IPS DF 4.7 (cell line): ENCODE results near the gene MOV10.
"Not testable (repeated sequence)": the region's sequence is repeated elsewhere in the genome, so short reads cannot be mapped to it uniquely, and the experiment has no call there.

Experiments used
- DNase-seq: peaks from one replicate; pipeline ENCODE4 v3.0.0-alpha.2; 2013; ENCODE audit warnings: low spot score; ENCODE audit errors: extremely low read depth

MOV10 gene

DNA sequence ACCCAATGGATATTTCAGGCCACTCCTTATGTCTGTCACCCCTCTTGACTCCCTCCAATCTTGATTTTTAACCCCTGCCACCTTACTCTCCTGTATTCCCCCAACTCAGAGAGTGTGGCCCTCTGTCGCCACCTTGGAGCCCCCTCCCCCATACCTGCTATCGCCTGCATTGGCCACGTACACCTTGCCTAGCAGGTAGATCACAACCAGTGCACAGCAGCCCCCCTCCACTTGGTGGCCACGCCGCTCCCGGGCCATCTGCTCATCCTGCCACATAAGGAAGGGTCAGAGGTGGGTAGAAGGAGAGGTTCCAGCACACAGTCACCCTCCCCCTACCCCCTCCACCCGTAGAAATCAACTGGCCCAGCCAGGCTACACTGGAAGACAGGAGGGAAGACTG, 37.7 kb downstream of the MOV10 start:
- no peak for DNase-seq

DNA sequence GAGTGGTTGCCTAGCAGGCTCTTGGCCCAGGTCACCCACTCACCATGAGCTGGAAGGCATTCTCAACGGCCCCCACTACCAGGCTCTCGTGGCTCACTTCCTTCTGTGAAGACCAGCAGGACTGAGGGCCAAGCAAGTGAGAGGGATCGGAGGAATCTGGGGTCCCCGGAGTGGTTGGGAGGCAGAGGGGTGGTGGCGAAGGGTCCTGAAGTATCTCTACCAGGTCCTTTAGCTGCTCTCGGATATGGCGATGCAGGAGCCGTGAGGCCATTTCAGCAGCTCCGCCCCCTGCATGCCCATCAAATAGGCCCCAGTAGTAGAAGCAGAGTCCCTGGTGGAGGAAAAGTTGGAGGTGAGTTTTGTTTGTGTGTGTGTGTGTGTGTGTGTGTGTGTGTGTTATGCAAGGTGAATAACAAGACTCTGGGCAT, 38.3 kb downstream of the MOV10 start:
- DNase-seq, result no peak

DNA sequence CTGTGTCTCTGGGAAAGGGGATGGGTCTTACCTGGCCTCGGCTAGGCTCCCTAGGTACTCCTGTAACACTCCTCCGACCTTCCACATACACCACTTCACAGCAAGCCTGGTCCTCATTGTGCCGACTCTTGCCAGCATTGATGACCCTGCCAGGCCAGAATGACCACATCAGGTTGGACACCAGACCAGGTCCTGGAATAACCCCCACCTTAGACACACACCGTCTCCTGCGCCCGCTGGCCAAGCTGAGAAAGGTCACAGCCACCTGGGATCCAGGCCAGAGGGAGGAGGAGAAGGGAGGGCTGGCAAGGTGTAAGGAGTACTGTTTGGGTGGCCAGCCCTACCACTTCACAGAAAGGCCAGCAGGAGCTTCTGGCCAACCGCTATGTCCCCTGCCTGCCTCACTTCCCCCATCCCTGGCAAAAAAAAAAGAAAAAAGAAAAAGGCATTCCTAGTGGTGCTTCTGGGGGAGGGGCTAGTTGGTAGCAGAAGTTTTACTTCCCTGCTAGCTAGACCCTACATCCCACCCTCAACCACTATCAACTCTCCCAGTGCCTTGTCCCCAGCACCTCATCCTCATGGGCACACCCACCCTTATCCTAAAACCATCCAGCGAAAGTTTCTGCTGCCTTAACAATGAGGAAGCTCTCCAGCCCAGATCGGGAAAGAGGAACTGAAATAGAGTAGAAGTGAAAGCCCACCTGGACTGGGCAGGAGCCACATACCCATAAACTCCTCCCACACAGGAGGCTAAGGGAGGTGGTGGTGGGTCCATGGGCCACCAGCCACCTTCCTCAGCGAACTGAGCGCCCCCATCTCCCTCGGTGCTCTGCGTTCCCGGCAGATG, 39.2 kb downstream of the MOV10 start:
- DNase-seq, result no peak

DNA sequence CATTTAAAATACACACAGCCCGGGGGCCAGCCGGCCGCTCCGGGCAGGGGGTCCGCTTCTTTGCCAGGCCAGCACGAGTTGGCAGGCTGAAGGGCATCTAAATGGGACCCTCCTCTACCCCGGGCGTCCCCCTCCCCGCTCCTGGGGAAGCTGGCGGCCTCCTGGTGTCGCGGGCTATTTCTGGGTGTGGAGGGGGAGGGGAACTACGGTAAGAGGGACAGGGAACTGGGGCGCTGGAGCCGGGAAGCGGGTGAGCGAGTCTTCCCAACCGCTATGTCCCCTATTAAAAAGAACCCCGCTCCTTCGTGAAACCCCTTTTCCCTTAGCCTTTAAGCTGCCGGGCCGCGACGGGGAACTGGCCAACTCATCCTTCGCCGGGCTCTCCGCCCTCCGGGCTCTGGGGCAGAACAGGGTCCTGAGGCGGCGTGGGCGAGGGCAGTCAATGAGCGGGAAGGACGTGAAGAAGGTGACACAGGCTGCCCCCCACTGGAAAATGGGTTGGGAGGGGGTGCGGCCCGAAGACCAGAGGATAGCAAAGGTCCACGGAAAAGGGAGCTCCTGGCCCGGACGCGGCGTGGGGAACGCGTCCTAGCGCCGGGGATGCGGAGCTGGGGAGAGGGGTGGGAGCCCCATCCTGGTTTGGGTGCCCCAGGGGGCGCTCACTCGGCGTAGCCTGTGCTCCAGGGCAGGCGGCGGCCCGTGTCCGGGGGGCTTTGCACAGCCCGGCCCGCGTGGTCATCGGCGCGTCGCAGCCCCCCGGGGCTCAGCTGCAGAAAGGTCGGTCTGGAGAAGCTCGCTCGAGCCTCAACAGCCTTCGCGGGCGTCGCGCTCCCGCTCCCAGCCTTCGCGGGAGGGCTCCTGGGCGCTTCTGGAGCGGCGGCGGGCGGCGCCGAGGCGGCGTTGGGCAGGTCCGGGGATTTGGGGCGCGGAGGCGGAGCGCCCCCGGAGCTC, 40.1 kb downstream of the MOV10 start:
- DNase-seq, result no peak

DNA sequence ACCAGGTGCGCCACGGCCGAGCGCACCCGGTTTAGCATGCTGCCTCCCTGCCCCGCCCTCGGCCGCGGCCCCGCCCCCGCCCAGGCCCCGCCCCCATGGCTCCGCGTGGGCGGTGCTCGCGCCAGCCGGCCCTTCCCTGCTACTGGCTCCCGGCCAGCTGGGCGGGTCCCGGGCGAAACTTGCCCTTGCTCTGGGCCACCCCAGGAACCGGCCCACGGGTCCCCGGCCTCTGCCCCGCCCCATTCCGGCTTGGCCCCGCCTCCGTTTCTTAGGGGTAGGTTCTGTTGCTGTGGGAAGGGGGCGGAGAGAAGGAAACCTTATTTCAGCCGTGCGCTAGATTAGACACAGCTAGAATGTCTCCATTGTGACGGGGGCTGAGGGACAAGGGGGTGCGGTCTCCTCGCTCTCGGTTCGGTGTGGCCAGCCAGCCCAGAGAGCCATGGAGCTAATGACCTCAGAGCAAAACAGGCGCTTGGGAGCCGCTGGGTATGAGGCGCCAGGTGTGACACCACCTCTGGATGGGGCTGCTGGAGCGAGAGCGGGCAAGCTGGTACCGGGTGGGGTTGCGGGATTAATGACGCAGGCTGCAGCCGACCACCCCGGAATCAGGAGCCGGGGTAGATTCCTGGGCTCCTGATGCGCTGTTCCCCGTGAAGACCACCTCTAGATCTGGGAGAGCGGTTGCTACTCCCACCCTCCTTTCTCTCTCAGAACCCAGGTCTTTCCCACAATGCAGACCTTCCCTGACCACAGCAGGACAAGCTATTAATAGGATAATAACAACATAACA, 41.0 kb downstream of the MOV10 start, which contains the start of gene PPM1J:
Gene PPM1J, minus strand, starts transcription at position 69 of the 790 bp plus-strand sequence. Its CDS starts 31 bp downstream, at position 38.
- DNase-seq, result no peak

DNA sequence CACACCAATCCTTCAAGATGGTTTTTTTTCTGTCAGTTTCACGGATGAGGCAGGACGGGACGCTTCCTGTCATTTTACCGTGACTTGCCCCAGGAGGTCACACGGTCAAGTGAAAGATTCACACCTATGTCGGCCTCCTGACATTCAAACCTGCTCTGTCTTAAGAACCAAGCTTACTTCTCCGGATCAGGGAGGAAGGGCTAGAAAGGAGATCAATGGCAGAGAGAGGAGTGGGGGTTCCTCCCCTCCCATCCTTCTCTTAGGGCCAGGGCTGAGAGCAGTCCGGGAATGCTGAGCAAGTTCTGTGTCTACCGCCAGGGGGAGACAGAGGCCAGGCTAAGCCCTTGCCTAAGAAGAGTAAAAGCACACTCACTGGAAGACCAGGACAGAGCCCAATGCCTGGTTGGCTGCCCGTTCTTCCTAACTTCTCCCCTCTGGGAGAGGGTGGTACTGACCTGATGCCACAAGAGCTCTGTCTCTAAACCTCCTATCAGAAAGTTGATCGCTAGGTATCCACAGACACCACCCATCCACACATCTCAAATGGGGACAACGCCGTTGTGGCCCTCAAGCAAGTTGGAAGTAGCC, 41.8 kb downstream of the MOV10 start:
- peak; percentile 93 for DNase-seq

DNA sequence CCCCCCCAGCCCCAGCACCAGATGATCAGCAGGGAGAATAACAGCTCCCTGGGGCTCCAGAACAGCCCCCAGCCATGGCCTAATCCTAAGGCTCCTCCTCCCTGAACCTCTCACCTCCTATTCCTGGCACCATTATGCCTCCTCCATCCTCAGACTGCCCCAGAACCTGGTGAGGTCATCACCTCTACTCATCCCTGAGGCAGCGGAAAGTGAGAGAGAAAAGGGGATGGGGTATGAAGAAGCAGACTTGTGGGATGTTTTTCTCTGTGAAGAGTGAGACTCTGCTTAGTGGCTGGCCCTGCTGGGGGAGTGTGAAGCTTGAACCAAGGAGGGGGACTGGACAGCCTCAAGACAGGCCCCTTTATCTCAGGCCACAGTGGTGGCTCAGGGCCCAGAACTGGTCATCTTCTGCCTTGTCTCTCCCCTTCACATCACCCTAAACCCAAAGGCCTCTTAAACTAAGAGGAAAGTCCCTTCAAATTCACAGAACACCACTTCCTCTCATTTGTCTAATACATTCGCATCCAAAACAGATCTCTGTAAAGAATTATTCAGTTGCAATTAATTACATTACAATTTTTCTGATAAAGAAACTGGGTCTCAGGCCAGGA, 42.9 kb downstream of the MOV10 start:
- no peak for DNase-seq

DNA sequence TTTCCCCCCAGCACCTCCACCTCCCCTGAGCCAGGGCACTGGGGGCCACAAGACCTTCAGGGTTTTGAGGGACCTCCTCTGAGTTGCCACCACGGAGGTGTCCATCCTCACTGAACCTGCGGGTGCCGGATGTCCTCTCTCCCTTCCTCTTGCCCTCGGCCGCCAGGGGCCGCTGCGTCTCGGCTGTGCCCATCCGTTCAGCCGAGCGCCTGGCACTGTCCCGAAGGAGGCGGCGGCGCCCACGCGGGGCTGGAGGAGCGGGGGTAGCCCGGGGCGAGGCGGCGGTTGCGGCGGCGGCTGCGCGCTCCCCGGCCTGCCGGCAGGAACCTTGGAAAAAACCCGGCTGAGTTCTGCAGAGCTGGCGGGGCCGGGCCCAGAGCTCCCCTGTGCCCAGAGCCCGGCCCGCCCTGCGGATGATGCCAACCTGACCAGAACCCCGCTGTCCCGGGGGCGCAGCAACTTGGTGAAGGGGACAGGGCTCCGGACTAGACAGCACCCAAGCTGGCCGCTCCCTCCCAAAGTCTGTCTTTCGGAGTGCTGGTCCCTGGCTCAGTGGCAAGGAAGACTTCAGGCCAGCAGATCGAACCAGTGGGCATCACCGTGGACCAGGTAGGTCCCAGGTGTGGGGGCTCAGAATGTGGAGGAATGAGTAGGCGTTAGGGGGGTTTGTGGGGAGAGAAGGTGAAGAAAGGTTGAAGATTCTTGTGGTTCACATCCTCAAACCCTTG, 44.4 kb downstream of the MOV10 start:
- no peak for DNase-seq

DNA sequence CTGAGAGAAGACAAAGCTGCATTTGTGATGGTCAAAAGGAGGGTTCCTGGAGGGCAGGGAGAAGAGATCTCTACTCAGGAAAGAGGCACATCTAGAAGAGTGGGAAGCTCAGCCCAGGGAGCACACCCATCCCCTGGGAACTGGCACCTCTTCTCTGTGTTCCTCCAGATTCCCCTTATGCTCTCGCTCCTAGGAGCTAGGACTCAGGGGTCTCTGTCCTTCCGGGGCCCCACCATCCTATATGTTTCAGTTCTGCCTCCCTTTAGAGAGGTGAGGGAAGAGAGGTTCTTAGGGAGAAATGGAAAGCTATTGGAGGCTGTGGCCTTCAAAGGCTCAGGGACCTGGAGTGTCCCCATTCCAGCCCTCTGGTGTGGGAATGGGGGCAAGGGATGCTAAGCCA, 45.2 kb downstream of the MOV10 start:
- DNase-seq, result no peak

DNA sequence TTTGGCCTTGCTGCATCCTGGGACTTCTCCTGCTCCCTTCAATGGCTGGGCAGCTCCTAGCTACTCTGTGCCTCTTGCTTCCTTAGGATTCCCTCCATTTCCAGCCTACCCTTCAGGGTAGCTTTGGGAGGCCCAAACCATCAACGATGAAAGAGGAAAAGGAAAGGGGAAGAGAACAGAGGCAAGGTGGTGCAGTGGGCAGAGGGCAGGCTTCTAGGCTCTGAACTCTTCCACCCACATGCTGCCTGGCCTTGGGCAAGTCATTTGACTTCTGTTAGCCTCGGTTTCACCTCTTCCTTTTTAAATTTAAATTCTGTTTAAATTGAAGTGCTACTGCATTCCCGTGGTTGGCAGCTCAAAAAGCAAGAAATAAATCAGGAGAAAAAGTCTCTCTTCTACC, 46.3 kb downstream of the MOV10 start:
- no peak for DNase-seq

DNA sequence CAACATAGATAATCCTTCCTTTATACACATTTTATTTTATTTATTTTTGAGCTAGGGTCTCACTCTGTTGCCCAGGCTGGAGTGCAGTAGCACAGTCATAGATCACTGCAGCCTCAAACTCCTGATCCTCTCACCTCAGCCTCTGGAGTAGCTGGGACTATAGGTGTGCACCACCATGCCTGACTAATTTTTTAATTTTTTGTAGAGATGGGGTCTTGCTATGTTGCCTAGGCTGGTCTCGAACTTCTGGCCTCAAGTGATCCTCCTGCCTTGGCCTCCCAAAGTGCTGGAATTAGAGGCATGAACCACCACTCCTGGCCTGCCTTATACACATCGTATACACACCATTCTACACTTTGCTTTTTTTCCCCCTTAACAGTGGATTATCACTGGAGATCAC, 46.8 kb downstream of the MOV10 start:
- DNase-seq, result not testable (repeated sequence)

DNA sequence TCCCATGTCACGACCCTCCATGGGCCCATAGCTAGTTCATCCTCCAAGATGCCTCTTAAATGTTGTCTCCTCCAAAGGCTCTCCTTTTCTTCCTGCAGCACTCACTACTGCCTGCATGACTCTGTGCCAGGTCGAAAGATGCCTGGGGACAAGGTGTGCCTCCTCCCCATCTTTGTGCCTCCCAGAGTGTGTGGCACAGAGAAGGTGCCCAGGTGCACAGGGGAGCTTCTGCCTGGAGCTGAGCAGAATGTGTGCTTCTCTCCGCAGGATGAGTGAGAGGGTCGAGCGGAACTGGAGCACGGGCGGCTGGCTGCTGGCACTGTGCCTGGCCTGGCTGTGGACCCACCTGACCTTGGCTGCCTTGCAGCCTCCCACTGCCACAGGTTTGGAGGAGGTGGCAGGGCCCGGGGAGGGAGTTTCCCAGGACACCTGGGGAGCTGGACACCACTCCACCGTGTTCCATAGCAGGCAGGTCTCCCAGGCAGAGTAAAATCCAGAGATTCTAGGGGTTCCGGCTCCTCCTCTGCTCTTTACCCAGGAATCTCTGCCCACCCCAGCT, 47.6 kb downstream of the MOV10 start:
- no peak for DNase-seq

DNA sequence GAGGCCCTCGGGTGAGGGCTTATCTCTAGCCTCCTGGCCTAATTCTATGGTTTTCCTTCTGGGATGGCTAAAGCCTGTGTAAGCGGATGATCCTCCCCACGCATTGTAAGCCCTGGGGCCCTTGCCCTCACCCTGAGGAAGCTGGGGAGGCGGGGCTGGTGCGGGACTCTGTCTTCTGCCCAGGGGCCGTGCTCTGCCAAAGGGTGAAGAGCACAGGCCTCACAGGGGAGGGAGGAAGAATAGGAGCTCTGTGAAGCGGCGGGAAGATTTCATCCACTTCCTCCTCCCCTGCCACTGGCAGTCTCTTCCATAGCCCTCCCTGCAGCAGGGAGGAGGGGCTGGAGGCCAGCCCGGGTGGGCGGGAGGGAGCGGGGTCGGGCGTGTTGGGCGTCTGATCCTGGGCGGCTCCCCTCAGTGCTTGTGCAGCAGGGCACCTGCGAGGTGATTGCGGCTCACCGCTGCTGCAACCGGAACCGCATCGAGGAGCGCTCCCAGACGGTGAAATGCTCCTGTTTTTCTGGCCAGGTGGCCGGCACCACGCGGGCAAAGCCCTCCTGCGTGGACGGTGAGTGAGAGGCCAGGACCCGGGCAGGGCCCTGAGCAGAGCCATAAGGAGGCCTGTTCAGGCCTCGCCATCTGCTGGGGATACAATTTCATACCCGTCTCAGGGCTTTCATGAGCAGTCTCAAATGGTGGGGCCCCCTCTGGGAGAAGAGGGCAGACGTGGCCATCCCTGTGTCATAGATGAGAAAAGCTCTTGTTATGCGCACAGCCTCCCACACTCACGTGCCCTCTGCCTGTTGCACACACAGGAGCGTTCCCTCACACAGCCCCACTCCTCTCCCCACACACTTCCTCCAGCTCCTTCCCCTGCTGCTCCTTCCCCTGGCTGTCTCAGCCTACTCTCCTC, 48.4 kb downstream of the MOV10 start:
- no peak for DNase-seq

DNA sequence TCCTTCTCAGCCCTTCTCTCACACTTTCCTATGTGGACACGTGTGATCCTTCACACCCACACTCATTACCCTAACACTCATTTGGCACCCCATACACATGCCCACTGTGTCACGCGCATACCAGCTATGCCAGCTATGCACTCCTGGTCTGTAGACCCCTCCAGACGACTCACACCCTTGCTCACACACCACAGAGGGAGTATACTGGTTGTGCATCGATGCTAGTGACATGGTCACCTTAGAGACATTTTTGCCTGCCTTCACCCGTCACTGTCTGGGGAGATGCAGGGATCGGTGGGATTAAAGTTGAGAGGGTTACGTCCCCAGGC, 49.0 kb downstream of the MOV10 start:
- DNase-seq, result no peak

DNA sequence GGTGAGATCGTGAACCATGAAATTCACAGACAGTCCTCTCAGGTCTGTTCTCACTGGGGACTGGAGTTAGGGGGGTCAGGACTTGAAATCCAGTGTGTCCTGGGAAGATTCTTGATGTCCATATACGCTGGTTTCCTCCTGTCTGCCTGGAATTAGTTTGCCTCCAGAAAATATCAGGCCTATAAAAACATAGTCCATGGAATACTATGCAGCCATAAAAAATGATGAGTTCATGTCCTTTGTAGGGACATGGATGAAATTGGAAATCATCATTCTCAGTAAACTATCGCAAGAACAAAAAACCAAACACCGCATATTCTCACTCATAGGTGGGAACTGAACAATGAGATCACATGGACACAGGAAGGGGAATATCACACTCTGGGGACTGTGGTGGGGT, 49.8 kb downstream of the MOV10 start:
- not testable (repeated sequence) for DNase-seq

DNA sequence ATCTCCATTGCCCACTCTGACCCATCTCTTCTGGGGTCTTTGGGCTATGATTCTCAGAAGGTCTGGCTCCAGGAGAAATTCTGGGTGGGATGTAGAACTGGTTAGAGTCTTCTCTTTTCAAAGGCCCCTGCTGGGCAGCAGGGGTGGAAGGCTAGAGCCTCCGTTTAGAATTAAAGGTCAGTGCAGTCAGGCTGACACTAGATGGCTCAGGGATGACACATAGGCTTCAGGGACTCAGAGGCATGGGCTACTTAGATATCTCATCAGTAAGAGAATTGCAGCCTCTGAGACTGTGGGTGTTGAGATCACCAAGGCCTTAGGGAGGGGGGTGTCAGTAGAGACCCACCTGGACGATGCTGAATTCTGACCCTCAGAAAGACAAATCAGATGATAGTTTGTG, 53.3 kb downstream of the MOV10 start:
- no peak for DNase-seq

DNA sequence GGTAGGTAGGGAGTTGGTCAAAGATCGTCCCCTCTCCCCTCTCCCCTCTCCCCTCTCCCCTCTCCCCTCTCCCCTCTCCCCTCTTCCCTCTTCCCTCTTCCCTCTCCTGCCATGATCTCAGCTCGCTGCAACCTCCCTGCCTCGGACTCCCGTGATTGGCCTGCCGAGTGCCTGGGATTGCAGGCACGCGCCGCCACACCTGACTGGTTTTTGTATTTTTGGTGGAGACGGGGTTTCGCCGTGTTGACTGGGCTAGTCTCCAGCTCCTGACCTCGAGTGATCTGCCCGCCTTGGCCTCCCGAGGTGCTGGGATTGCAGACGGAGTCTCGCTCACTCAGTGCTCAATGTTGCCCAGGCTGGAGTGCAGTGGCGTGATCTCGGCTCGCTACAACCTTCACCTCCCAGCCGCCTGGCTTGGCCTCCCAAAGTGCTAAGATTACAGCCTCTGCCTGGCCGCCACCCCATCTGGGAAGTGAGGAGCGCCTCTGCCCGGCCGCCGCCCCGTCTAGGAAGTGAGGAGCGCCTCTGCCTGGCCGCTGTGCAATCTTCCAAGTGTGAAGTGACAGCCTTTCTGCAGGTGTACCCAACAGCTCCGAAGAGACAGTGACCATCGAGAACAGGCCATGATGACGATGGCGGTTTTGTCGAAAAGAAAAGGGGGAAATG, 54.0 kb downstream of the MOV10 start:
- not testable (repeated sequence) for DNase-seq

DNA sequence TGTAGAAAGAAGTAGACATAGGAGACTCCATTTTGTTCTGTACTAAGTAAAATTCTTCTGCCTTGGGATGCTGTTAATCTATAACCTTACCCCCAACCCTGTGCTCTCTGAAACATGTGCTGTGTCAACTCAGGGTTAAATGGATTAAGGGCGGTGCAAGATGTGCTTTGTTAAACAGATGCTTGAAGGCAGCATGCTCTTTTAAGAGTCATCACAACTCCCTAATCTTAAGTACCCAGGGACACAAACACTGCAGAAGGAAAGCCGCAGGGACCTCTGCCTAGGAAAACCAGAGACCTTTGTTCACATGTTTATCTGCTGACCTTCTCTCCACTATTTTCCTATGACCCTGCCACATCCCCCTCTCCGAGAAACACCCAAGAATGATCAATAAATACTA, 54.6 kb downstream of the MOV10 start:
- not testable (repeated sequence) for DNase-seq
